Epithelial cell of esophagus (primary cell): ENCODE results near the gene NODAL.

Source experiments
- DNase-seq: peaks from one replicate; pipeline ENCODE4 v3.0.0; 2010; ENCODE audit warnings: low read depth
- H3K4me3 ChIP-seq: 2 replicates; pipeline ENCODE4 v1.5.1; 2011; ENCODE audit warnings: mild to moderate bottlenecking, low read length, control low read depth
- CTCF ChIP-seq: IDR thresholded peaks from 2 replicates; pipeline ENCODE4 v1.5.1; 2011; ENCODE audit warnings: low read depth, mild to moderate bottlenecking, low read length, control low read depth, inconsistent platforms; ENCODE audit not compliant: insufficient read depth; ENCODE audit errors: missing control alignments

NODAL gene

GRCh38 chr10:70455213-70455630, 13.7 kb upstream of the NODAL start:
- no peak for TF ChIP-seq CTCF
- no peak for DNase-seq
- no peak overlapping the region for H3K4me3 ChIP-seq

- H3K4me3 ChIP-seq: no peak overlapping the region
- no peak for DNase-seq
- no peak for TF ChIP-seq CTCF
These were observed 6.8 kb upstream of the NODAL start for GRCh38 chr10:70448236-70448635.

GRCh38 chr10:70445718-70446657, 4.5 kb upstream of the NODAL start:
- no peak for DNase-seq

GRCh38 chr10:70444744-70445143, 3.3 kb upstream of the NODAL start:
- no peak overlapping the region for H3K4me3 ChIP-seq
- DNase-seq: no peak
- TF ChIP-seq CTCF: no peak

More at GRCh38 chr10:70445718-70446657, 4.5 kb upstream of the NODAL start:
- H3K4me3 ChIP-seq: no peak overlapping the region
- TF ChIP-seq CTCF: no peak

- TF ChIP-seq CTCF: no peak
- no peak overlapping the region for H3K4me3 ChIP-seq
- peak; percentile 38 for DNase-seq
These were observed 979 bp upstream of the NODAL start for GRCh38 chr10:70442332-70442988.

GRCh38 chr10:70441895-70442309, 421 bp upstream of the NODAL start:
- peak; percentile 23 for DNase-seq
- no peak overlapping the region for H3K4me3 ChIP-seq

More at GRCh38 chr10:70441895-70442309, 421 bp upstream of the NODAL start:
- TF ChIP-seq CTCF: no peak
